ENCODE results near the gene LRRC8A.
"Not testable (repeated sequence)": the region's sequence is repeated elsewhere in the genome, so short reads cannot be mapped to it uniquely, and the experiment has no call there.

The LRRC8A gene

DNA sequence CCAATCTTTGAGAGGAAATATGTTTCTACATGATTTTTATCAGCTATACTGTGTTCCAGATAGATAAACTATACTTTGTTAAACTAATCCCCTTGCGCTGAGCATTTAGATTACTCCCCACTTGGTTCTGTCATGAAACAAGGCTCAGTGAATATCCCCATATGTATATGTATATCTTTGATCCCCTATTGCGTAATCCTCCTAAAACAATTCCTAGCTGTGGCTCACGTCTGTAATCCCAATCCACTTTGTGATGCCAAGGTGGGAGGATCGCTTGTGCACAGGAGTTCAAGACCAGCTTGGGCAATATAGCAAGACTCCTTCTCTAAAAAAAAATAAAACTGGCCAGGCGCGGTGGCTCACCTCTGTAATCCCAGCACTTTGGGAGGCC lies 41.6 kb downstream of the LRRC8A start:
- peak; percentile 11 for DNase-seq

DNA sequence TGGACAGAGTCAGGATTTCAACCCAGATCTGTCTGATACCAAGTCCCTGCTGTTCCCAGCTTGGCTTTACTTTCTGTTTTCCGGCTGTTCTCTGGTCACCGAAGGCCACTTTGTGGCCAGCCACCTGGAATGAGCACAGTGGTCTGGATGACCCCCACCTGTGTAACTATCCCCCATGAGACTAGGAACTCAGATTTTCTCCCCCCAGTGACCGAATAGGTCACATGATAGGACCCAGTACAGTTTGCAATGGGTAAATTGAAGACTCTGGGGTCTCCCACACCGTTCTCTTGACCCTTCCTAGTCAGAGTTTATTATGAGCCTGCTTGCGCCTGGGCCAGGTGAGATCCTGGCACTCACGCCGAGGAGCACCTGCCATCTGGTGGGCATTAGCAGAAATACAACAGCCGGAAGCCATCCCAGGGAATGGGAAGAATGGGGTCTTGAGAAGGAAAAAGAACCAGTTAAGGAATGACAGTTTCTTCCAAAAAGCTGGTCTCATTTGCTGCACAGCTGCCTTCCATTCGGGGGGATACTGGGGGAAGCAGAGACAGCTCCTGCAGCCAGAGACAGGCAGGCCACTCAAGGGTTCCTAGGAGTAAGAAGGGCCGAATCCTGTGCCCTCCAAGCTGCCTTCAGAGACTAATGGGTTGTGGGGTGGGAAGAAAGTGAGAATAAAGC lies 45.9 kb downstream of the LRRC8A start:
- peak; percentile 62 for DNase-seq

DNA sequence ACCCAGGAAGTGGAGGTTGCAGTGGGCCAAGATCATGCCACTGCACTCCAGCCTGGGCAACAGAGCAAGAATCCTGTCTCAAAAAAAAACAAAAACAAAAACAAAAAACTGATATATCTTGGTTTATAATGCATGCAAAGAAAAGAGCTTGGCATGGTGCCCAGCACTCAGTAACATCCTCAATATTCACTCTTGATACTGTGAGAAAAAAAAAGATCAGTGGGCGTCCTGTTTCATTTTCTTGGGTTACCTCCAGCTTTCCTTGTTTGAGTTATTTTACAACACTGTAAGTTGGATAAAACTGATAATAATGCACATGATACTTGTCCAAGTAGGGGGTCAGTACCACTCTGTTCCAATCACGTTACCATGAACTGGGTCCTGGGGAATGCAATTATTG lies 46.7 kb downstream of the LRRC8A start:
- peak; percentile 13 for DNase-seq

DNA sequence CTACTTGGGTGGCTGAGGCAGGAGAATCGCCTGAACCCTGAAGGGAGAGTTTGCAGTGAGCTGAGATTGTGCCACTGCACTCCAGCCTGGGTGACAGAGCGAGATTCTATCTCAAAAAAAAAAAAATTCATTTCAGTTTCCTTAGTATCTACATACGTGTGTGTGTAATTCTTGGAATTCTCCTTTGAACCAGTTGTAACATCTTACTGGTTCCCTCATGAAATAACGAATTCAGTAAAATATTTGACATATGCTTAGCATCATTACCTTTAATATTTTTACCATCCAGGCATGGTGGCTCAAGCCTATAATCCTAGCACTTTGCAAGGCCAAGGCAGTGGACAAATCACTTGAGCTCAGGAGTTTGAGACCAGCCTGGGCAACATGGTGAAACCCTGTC lies 47.6 kb downstream of the LRRC8A start:
- no peak for DNase-seq

DNA sequence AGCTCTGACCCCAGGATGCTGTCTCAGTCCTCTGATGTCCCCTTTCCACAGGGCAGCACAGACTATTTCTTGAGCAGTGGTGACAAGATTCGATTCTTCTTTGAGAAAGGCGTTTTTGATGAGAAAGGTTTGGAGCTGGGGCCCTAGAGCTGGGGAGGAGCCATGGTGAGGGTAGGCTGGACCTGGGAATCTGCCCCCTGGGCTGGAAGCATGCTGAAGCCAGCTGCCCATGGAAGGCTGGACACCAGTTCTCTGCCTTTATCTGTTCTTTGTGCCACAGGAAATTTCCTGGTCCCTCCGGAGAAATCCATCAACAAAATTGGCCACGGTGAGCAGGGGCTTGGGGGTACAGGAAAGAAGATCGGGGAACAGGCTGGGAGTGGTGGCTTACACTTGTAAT lies 51.8 kb downstream of the LRRC8A start:
- no peak for DNase-seq

DNA sequence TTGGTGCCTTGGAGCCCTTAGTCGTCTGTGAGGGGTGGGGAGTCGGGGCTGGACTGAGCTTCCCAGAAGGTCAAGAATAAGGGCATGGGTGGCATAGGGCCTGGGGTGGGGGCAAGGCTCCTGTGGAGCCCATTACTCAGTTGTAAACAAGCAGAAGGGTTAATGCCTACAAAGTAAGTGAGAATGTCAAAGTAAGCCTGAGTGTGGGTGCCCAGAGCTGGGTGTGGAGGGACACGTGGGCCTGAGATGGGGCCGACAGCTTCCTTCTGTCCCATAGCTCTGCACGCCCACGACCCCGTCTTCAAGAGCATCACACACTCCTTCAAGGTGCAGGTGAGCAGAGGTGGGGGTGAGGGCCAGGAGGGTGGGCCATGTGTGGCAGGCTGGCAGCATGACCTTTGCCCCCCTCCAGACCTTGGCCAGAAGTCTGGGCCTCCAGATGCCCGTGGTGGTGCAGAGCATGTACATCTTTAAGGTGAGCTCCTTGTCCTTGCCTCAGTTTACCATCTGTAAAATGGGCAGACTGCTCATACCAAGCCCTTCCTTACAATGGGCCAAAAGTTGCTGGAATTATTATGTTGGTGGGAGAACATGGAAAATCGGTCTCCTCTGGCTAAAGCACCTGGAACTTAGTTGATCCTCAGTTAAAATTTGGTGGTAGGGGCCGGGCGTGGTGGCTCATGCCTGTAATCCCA lies 54.4 kb downstream of the LRRC8A start:
- no peak for DNase-seq

DNA sequence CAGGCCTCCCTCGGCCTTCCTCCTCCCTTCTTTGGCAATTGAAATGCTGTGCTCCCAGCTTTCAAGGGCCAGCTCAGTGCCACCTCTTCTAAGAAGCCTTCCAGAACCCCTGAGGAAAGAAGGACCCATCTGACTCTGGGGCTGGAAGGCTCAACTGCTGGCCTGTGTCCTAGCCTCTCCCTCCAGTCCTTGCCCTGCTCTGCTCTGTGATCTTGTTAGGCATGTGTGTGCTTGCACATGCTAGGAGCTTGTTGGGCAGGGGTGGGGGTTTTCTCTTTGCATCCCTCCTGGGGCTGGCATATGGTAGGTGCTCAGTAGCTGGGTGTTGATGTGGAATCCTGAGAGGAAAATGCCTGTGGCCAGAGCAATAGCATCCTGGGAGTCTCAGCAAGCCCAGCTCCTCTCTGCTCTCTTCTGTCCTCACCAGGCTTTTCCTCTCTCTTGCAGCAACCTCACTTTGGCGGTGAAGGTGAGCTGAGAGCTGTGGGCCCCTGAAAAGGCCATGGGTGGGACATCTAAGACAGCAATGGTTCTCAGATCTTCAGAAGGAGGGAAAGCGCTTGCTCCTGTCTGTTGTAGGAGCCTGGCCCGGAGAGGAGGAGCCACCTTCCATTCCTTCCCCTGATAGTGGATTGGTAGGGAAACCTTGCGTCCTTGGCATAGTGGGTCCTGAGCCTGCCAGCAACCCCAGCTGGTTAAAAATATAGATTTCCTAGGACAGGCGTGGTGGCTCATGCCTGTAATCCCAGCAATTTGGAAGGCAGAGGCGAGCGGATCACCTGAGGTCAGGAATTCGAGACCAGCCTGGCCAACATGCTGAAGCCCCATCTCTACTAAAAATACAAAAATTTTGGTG lies 55.6 kb downstream of the LRRC8A start:
- DNase-seq = no peak

DNA sequence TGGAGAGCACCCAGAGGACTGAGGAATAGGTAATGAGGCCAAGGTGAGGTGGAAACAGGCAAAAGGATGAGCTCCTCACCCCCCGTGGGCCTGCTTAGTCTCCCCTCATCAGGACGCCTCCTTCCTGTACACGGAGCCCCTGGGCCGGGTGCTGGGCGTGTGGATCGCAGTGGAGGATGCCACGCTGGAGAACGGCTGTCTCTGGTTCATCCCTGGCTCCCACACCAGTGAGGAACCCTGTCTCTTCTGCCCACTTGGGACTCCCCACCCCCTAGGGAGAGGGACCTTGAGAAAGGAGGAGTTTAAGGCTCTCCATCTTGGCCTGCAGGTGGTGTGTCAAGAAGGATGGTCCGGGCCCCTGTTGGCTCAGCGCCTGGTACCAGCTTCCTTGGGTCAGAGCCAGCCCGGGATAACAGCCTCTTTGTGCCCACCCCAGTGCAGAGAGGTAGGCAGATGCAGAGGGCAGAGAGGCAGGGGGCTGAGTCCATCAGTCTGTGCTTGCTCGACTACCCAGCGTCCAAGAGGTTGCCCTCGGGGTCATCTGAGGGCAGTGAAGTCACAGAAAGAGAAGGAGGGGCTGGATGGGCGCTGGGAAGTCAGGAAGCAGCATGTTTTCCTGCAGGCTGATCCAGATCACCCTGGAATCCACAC lies 58.5 kb downstream of the LRRC8A start:
- no peak for DNase-seq

DNA sequence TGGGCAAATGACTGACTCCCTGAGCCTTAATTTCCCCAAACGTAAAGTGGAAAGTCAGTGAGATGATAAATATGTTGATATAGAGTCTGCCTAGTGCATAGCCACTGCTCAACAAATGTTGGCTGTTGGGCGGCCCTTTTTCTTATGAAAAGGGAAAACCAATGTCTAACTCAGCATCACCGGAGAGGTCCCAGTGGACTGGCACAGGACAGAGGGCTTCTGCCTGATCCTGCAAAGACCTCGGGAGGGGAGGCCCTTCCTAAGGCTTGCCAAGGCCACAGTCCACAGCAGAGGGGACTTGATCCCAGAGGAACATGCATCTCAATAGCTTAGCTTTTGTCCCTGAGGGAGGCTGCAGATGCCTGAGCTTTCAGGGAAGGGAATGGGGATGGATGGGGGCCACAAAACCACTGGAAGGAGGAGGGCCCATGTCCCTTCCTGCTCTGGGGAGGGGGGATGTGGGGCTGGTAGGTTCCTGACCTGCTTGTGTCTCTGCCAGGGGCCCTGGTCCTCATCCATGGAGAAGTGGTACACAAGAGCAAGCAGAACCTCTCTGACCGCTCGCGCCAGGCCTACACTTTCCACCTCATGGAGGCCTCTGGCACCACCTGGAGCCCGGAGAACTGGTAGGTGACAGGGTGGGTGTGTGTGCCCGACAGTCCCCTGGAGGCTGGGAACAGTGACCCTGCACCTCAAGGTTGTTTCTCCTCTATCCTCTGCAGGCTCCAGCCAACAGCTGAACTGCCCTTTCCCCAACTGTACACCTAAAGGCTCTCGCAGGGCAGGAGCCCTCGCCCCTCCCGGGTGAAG lies 59.2 kb downstream of the LRRC8A start:
- DNase-seq = no peak

DNA sequence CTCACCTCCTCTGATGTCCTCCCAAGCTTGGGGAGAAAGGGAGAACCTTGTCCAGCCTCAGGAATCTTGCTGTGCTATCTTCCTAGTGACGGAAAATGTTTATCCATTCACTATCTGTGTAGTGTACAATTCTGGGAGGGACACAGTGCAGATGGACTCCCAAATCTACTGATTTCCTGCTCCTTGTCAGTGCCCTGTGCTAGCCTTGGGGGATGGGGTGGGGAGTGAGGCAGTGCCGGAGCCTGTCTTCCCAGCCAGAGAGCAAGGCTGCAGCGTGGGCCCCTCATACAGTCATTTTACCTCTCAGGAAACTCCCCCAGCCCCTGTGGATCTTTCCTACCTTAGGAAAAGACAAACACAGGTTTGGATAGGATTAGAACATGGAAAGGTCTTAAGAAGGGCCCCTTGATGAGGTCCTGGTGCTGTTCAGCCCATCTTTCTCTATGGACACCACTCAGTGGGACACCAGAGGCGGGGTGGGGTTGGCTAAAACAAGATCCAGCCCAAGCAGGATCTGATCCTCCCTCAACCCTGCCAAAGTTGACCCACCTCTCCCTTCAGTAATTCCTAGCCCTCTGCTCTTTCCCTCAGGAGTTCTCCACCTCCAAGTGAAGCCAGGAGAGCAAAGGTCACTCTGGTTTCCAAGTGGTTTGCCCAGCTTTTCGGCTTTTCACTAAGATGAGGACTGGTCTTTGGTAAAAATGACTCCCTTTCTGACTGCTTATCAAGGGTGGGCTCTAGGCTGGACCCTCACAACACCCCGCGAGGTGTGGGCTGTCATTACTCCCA lies 62.1 kb downstream of the LRRC8A start:
- DNase-seq = no peak

DNA sequence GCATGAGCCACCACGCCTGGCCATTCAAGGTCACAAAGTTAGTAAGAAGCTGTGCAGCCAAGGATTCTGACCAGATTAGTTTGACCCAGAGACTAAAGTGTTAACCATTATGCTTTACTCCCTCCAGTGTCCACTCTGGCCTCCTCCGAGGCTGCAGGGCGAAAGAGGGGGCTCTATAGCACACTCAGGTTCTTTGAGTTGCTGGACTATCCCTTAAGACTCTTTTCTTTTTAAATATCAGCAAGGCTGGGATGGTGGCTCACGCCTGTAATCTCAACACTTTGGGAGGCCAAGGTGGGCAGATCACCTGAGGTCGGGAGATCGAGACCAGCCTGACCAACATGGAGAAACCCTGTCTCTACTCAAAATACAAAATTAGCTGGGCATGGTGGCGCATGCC lies 63.0 kb downstream of the LRRC8A start:
- DNase-seq = not testable (repeated sequence)

DNA sequence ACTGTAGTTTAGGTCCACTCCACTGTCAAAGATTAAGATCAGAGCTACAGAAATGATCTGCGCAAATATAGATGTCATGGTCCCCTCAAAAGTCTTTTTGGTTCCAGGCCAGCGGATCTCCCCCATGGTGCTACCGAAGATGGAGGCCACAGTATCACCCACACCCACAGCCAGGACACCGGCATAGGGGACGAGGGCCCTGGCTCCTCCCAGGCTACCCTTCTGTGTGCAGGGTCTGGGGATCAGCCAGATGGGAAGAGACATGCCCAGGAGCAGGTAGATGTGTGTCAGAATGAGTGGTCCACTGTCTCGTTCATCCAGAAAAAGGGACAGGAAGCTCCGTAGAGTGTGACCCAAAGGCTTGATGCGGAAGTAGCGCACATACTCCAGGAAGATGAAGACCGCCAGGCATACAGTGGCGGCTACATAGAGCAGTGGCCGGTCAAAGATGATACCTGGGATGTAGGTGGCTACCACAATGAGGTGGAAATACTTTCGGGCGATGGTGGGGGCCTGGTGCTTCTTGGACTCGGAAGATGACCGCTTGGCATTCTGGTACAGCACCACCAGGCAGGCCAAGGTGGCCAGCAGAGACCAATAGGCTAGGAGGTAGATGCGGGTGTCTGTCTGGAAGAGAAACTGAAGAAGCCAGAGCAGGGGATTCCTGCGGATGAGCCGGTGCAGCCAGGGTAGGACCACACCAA lies 64.0 kb downstream of the LRRC8A start:
- DNase-seq = no peak

DNA sequence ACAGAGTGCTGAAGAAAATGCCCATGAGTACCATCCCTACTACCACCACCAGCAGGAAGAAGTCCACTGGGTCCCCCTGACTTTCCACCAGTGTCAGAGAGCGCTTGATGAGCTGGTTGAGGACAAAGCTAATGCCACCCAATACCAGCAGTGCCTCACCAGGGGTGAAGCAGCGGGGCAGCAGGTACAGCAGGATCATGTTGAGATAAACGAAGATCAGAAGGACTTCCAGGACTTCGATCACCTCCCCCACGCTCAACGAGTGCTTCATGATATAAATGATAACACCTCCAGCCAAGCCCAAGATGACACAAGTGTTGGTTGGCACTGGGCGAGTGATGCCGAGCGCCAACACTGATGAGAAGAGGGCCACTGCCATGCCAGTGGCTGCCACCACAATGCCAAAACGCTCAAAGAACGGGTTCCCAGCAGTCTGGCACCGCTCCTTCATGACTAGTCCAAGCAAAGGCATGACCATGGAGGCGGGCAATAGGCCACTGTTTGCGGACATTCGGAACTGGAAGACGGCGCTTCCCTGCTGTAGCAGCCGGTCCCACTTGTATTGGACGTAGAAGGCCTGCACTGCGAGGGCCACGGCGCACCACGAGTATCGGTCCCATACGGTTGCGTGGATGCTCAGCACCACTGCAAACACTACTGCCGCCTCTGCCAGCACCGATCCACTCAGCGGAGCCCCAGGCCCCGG lies 64.8 kb downstream of the LRRC8A start:
- peak; percentile 48 for DNase-seq

DNA sequence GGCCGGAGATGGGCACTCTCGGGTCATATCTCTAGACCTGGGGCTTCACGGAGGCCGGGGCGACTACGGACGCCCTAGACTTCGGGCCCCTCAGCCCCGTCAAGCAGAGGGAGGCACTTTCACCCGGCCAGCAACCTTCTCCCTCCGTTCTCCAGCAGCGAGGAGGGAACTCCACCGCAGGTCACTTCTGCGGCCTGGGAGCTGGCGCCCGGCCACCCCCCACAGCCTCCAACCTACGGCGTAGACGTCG lies 65.3 kb downstream of the LRRC8A start:
- DNase-seq = no peak

DNA sequence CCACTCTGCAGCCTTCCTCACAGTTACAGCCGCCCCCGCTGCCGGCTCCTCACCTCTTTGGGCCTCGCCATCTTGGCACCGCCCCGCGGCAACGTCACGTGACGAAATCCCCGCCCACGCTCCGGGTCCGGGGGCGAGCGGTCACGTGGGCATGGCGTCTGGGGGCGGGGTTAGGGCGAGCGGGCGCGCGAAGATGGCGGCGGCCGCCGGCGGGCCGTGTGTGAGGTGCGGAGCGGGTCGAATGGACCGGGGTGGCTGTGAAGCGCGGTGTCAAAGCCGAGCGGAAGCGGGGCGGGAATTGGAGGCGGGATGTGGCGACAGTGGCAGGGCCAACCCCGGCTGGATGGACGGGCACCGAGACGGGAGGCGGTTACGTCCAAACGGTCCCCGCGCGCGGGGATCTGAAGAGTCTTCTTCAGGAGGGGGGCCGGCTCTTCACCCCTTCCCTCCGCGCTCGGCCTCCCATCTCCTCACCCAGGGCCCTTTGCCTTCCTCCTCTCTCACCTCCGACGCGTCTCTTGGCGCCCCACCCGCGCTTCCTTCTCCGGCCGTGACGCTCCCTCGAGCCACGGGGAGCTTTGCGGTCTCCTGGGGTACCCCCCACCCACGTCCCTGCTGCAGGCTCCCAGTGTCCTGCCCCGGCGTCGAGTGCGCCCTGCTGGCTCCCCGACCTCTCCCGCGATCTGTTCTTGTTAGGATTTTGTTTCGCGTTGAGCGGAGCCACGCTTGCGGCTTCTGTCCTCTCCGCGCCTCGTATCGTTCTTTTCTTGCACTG lies 65.8 kb downstream of the LRRC8A start, which contains the start of the genes DOLK and NUP188:
TSS of gene DOLK (minus strand) at position 77 of the 775 bp plus-strand sequence. CDS start 300 bp downstream, outside the sequence.
TSS of gene NUP188 (plus strand) at position 173 of the 775 bp plus-strand sequence. CDS start at position 194, 21 bp downstream.
- DNase-seq = peak; percentile 92

DNA sequence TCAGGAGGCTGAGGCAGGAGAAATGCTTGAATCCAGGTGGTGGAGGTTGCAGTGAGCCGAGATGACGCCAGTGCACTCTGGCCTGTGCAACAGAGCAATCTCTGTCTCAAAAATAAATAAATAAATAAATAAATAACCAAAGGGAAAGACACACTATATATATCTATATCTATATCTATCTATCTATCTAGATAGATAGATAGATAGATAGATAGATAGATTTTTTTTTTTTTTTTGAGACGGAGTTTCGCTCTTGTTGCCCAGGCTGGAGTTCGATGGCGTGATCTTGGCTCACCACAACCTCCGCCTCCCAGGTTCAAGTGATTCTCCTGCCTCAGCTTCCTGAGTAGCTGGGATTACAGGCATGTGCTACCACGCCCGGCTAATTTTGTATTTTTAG lies 79.5 kb downstream of the LRRC8A start:
- DNase-seq = not testable (repeated sequence)
